ENCODE data around the gene BRINP1. TPM values are rescaled to one million over a fixed set of nuclear protein-coding genes. Genes with fewer than 3 reads are reported as not detected.

The BRINP1 gene
- total and polyA plus RNA-seq, 2 of the 8 experiments (the other 6 are each of a cell fraction or from before 2014, with no cell fraction given), result 19.5 to 20.5 TPM

DNA sequence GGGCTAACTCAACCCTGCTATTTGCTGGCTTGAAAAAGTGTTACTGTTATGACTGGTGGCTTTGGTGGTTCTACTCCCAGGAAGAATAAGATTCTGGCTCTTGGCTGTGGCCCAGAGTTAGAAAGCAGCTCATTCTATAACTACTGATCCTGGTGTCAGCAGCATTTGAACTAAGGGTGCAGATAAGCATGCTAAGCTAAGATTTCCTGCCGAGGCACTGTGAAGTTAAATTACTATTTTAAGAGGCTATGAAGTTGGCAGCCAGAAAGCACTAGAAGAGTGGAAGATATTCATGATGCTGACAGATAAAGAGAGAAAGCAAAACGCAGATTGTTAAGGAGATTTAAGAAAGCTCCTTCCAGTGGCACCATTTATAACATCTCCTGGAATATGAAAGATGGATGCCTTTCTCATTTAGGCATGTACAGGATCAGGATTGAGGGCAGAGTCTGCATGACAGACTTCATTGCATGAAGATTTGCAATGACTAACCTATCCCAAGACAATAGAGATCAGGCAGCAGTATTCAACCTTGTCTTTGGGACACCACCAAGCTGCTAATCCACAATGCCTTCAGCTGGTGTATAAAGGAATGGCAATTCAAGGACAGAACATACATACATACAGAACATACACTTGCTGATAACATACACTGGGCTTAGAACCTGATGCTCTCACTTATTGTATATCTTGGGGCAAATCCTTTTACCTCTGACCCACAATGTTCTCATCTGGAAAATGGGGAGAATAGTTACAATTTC lies 11.7 kb downstream of the BRINP1 start:
- Histone ChIP-seq H3K27me3 (replicated peaks in 1 of 4; ENCODE audit: control insufficient read depth in 3 of 4, extremely low read depth in 1 of 4, insufficient read depth in 3 of 4, low read length in 3 of 4) (no peaks in the 10 kb centered on the region), H3K4me1 (replicated peaks in 1 of 4; ENCODE audit: control insufficient read depth in 3 of 4, insufficient read depth in 4 of 4, low read length in 3 of 4) (peaks cover 1 to 20% (median 4%) of the 10 kb centered on the region in 4 experiments; a peak in 4 of 7 replicates), H3K4me3 (ENCODE audit: extremely low read depth in 1 of 4, insufficient read depth in 2 of 4, low read depth in 3 of 4, low read length in 4 of 4) (no peak overlapping the region), H3K79me2 (ENCODE audit: control insufficient read depth in 1 of 2, insufficient read depth in 2 of 2, low read length in 2 of 2) (peaks cover 0 to 56% of the 10 kb centered on the region in 2 experiments; a peak in 3 of 4 replicates), H4K91ac (replicated peaks; ENCODE audit: insufficient read length, low read length) (no peak overlapping the region), H4K8ac (ENCODE audit: extremely low read depth, insufficient read depth, low read length) (no peak overlapping the region), H4K20me1 (replicated peaks in 1 of 2; ENCODE audit: control insufficient read depth in 1 of 2, insufficient read depth in 2 of 2, low read length in 2 of 2) (no peaks in the 10 kb centered on the region), H3K9me3 (ENCODE audit: insufficient read depth in 2 of 2, low read depth in 1 of 2, low read length in 1 of 2) (no peaks in the 10 kb centered on the region), H3K27ac (ENCODE audit: low read depth, low read length) (no peak overlapping the region), H2BK20ac (ENCODE audit: low read length) (no peak overlapping the region), H2BK120ac (replicated peaks; ENCODE audit: low read depth, low read length) (no peak overlapping the region), H3K36me3 (ENCODE audit: control insufficient read depth in 2 of 4, insufficient read depth in 4 of 4, low read length in 3 of 4) (no peaks in the 10 kb centered on the region; a peak in 1 of 8 replicates), H3K23ac (ENCODE audit: insufficient read length) (no peak overlapping the region), H2AFZ (ENCODE audit: low read length) (no peak overlapping the region), H3K79me1 (ENCODE audit: low read depth, low read length) (0 out of 2 replicates have a peak, but pooled peaks cover 2% of the 10 kb centered on the region), H3K14ac (ENCODE audit: insufficient read length) (no peak overlapping the region), H2BK15ac (ENCODE audit: low read length) (no peak overlapping the region), H2BK12ac (ENCODE audit: low read depth, low read length) (no peak overlapping the region), H2BK5ac (ENCODE audit: low read depth, low read length) (no peak overlapping the region), H3K18ac (ENCODE audit: extremely low read depth, low read length) (no peak overlapping the region), H3K23me2 (ENCODE audit: low read depth, low read length) (no peaks in the 10 kb centered on the region), H2AK5ac (ENCODE audit: low read depth, low read length) (no peak overlapping the region), H3K4ac (replicated peaks; ENCODE audit: insufficient read length, low read depth, low read length) (no peak overlapping the region), H3K56ac (replicated peaks; ENCODE audit: insufficient read length, low read depth, low read length) (no peak overlapping the region), H3K9ac (replicated peaks in 1 of 4; ENCODE audit: extremely low read depth in 1 of 4, low read depth in 3 of 4, low read length in 3 of 4) (no peak overlapping the region), H3K4me2 (ENCODE audit: insufficient read depth in 1 of 2, low read depth in 2 of 2, low read length in 2 of 2) (no peak overlapping the region), H4K5ac (ENCODE audit: insufficient read length, low read depth, low read length) (no peak overlapping the region)
- WGBS, 2 experiments (ENCODE audit: extremely low coverage in 1 of 2, insufficient coverage in 1 of 2, insufficient read length in 1 of 2, insufficient replicate concordance in 2 of 2, low coverage in 1 of 2, low lambda C conversion rate in 2 of 2, missing lambda C conversion rate in 1 of 2), result 50% methylated on average over 2 of the region's 2 CpGs; no CpG with 5 or more reads in 1 of the 2 experiments
- FAIRE-seq (no peak), DNase-seq (ENCODE audit: low read depth in 1 of 2, low spot score in 2 of 2) (no peak)
- POLR2A ChIA-PET (ENCODE audit: partially characterized antibody), result no interaction called here
- CTCF ChIA-PET (ENCODE audit: partially characterized antibody), result interaction anchor here (0.9 to 1.7 kb wide), 5 partner anchors 52 to 762 kb away, joined by 3 to 5 read pairs (median 4); no protein-coding TSS in a partner anchor
- TF ChIP-seq NANOG (IDR thresholded peaks at IDR 0.05; ENCODE audit: insufficient read depth, low read depth, low read length, poor library complexity, severe bottlenecking) (no peak), PHF8 (conservative IDR thresholded peaks at IDR 0.05; ENCODE audit: low read depth, low read length) (no peak)
- TF ChIP-seq, protein P1, sequence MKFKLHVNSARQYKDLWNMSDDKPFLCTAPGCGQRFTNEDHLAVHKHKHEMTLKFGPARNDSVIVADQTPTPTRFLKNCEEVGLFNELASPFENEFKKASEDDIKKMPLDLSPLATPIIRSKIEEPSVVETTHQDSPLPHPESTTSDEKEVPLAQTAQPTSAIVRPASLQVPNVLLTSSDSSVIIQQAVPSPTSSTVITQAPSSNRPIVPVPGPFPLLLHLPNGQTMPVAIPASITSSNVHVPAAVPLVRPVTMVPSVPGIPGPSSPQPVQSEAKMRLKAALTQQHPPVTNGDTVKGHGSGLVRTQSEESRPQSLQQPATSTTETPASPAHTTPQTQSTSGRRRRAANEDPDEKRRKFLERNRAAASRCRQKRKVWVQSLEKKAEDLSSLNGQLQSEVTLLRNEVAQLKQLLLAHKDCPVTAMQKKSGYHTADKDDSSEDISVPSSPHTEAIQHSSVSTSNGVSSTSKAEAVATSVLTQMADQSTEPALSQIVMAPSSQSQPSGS (IDR thresholded peaks at IDR 0.05; ENCODE audit: low read length), result no peak
